WTC11 (cell line): ENCODE results near the gene VWF. TPM values are rescaled to one million over a fixed set of nuclear protein-coding genes. Genes with fewer than 3 reads are reported as not detected.

Experiments
- ATAC-seq: fragments of 200-7000 bp; cut with Tn5 transposase; 2 replicates; pipeline ENCODE4 v1.10.0; 2021; ENCODE audit warnings: mild to moderate bottlenecking, moderate library complexity
- CTCF ChIA-PET: fragments of 300-600 bp; sonication (Branson Sonifier 250); formaldehyde crosslinking; loops from one replicate; lab custom pipeline; 2021; ENCODE audit warnings: antibody characterized with exemption; lab: Charles Lee
- POLR2A ChIA-PET: fragments of 350-600 bp; sonication (Branson Sonifier 250); formaldehyde crosslinking; loops from one replicate; lab custom pipeline; 2021; ENCODE audit warnings: antibody characterized with exemption; lab: Charles Lee
- DNase-seq: peaks from one replicate; pipeline ENCODE4 v3.0.0; 2021; ENCODE audit warnings: low spot score
- H3K27ac Mint-ChIP-seq: 2 replicates; pipeline ENCODE4 v1.8.0; 2021; ENCODE audit warnings: mixed read lengths
- H3K27me3 Mint-ChIP-seq: 2 replicates; pipeline ENCODE4 v1.8.0; 2021; ENCODE audit warnings: low read depth, mild to moderate bottlenecking, moderate library complexity, mixed read lengths
- H3K36me3 Mint-ChIP-seq: 2 replicates; pipeline ENCODE4 v1.8.0; 2021; ENCODE audit warnings: mixed read lengths
- H3K4me1 Mint-ChIP-seq: 2 replicates; pipeline ENCODE4 v1.8.0; 2022; ENCODE audit warnings: mixed read lengths
- H3K4me3 Mint-ChIP-seq: 2 replicates; pipeline ENCODE4 v1.8.0; 2021; ENCODE audit warnings: mild to moderate bottlenecking, moderate library complexity, mixed read lengths
- H3K9me3 Mint-ChIP-seq: 2 replicates; pipeline ENCODE4 v1.8.0; 2021; ENCODE audit warnings: mixed read lengths
- FOXJ3 ChIP-seq: sonication (generic); formaldehyde crosslinking; IDR thresholded peaks from 2 replicates; pipeline ENCODE4 v1.9.0; 2021; ENCODE audit warnings: missing genetic modification reagents, mild to moderate bottlenecking, borderline replicate concordance
- FOXP1 ChIP-seq: sonication (generic); formaldehyde crosslinking; IDR thresholded peaks from 2 replicates; pipeline ENCODE4 v1.8.0; 2022; ENCODE audit warnings: missing genetic modification reagents, mild to moderate bottlenecking, moderate library complexity, borderline replicate concordance
- GRHL2 ChIP-seq: fragments of 250-450 bp; sonication (Bioruptor Pico); IDR thresholded peaks from 2 replicates; pipeline ENCODE4 v1.8.0; 2022; ENCODE audit warnings: mild to moderate bottlenecking, moderate library complexity; ENCODE audit not compliant: insufficient replicate concordance, severe bottlenecking
- IRF2 ChIP-seq: sonication (generic); formaldehyde crosslinking; IDR thresholded peaks from 2 replicates; pipeline ENCODE4 v1.8.0; 2022; ENCODE audit warnings: low read depth, missing genetic modification reagents, borderline replicate concordance
- JAZF1 ChIP-seq: fragments of 250-450 bp; sonication (Bioruptor Pico); IDR thresholded peaks from 2 replicates; pipeline ENCODE4 v1.9.0; 2021; ENCODE audit warnings: moderate library complexity, mild to moderate bottlenecking, inconsistent platforms
- NFYB ChIP-seq: sonication (generic); formaldehyde crosslinking; conservative IDR thresholded peaks from 2 replicates; pipeline ENCODE4 v1.8.0; 2022; ENCODE audit warnings: low read depth, missing genetic modification reagents
- SP1 ChIP-seq: sonication (generic); formaldehyde crosslinking; conservative IDR thresholded peaks from 2 replicates; pipeline ENCODE4 v1.8.1; 2022; ENCODE audit warnings: missing genetic modification reagents
- TEAD1 ChIP-seq: sonication (generic); formaldehyde crosslinking; IDR thresholded peaks from 2 replicates; pipeline ENCODE4 v1.8.0; 2022; ENCODE audit warnings: mild to moderate bottlenecking, missing genetic modification reagents
- ZBTB21 ChIP-seq: sonication (generic); formaldehyde crosslinking; IDR thresholded peaks from 2 replicates; pipeline ENCODE4 v1.8.1; 2023; ENCODE audit warnings: mild to moderate bottlenecking, missing genetic modification reagents, borderline replicate concordance
- ZNF317 ChIP-seq: sonication (generic); formaldehyde crosslinking; IDR thresholded peaks from 2 replicates; pipeline ENCODE4 v1.8.1; 2023; ENCODE audit warnings: low read depth, mild to moderate bottlenecking, moderate library complexity, missing genetic modification reagents, borderline replicate concordance
- ZNF512 ChIP-seq: sonication (generic); formaldehyde crosslinking; IDR thresholded peaks from 2 replicates; pipeline ENCODE4 v1.8.1; 2022; ENCODE audit warnings: missing genetic modification reagents, borderline replicate concordance
- total RNA-seq: library from RNA; stranded (reverse); gene quantifications from 3 replicates; pipeline ENCODE4 v1.2.3, GENCODE V29; 2021
- TF ChIP-seq, protein P1 (sequence below): sonication (generic); formaldehyde crosslinking; IDR thresholded peaks from 2 replicates; pipeline ENCODE4 v1.8.0; 2022; ENCODE audit warnings: mild to moderate bottlenecking, missing genetic modification reagents
- TF ChIP-seq, protein P2 (sequence below): sonication (generic); formaldehyde crosslinking; IDR thresholded peaks from 2 replicates; pipeline ENCODE4 v1.8.0; 2023; ENCODE audit warnings: missing genetic modification reagents, mild to moderate bottlenecking, borderline replicate concordance
- TF ChIP-seq, protein P3 (sequence below): fragments of 250-450 bp; sonication (Bioruptor Pico); IDR thresholded peaks from 2 replicates; pipeline ENCODE4 v1.8.0; 2021; ENCODE audit warnings: mild to moderate bottlenecking
- TF ChIP-seq, protein P4 (sequence below): fragments of 200-600 bp; IDR thresholded peaks from 2 replicates; pipeline ENCODE4 v1.8.0; 2022; ENCODE audit warnings: antibody characterized with exemption
- TF ChIP-seq, protein P5 (sequence below): fragments of 250-450 bp; sonication (Bioruptor Pico); IDR thresholded peaks from 2 replicates; pipeline ENCODE4 v1.9.0; 2021; ENCODE audit warnings: mild to moderate bottlenecking

Gene VWF
- total RNA-seq, 1 experiment from 2014 or later = 0.48 TPM

DNA sequence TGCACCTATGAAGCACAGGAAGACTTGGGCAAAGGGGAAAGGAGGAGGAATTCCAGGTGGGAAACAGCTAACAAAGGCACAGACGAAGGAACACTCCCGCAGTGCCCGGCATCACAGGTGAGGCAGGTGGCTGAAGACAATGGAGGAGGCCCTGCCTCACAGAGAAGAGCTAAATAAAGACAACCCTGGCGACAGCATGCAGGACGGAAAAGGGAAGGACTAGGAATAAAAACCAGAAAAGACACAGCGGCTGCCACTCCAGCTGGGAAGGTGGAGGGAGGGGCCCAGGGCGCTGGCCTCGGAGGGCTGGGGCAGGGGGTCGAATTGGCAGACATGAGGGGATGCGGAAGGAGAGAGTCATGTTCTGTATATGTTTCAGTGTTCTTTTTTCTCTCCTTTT lies 136.4 kb downstream of the VWF start:
- peak overlapping the region; percentile 91 for H3K27ac Mint-ChIP-seq

More for the DNA sequence above, 136.4 kb downstream of the VWF start:
- ChIA-PET CTCF (interaction anchor here (0.6 to 11.6 kb wide), 74 partner anchors 8 to 914 kb away, joined by 3 to 566 read pairs (median 6); partner anchors contain the start of genes ANO2 and CD9), POLR2A (interaction anchor here (0.9 to 1.7 kb wide), 3 partner anchors 50 to 69 kb away, joined by 3 to 6 read pairs (median 6); no protein-coding TSS in a partner anchor)
- Mint-ChIP-seq H3K27me3 (no peaks in the 10 kb centered on the region; the same call in 1 of the 2 replicates), H3K9me3 (no peaks in the 10 kb centered on the region), H3K4me3 (no peak overlapping the region; the same call in 1 of the 2 replicates), H3K36me3 (no peaks in the 10 kb centered on the region), H3K4me1 (peaks cover 30% of the 10 kb centered on the region)
- ATAC-seq (peak; percentile 23), DNase-seq (no peak)
- TF ChIP-seq NFYB (no peak), FOXJ3 (CRISPR knock-in tag) (no peak), ZNF512 (no peak), GRHL2 (CRISPR knock-in tag) (no peak), FOXP1 (CRISPR knock-in tag) (no peak), TEAD1 (no peak), IRF2 (CRISPR knock-in tag) (no peak), SP1 (CRISPR knock-in tag) (no peak), ZBTB21 (CRISPR knock-in tag) (no peak), ZNF317 (CRISPR knock-in tag) (no peak), JAZF1 (no peak)
- TF ChIP-seq, protein P1, sequence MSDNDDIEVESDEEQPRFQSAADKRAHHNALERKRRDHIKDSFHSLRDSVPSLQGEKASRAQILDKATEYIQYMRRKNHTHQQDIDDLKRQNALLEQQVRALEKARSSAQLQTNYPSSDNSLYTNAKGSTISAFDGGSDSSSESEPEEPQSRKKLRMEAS (CRISPR knock-in tag) = no peak
- TF ChIP-seq, protein P2, sequence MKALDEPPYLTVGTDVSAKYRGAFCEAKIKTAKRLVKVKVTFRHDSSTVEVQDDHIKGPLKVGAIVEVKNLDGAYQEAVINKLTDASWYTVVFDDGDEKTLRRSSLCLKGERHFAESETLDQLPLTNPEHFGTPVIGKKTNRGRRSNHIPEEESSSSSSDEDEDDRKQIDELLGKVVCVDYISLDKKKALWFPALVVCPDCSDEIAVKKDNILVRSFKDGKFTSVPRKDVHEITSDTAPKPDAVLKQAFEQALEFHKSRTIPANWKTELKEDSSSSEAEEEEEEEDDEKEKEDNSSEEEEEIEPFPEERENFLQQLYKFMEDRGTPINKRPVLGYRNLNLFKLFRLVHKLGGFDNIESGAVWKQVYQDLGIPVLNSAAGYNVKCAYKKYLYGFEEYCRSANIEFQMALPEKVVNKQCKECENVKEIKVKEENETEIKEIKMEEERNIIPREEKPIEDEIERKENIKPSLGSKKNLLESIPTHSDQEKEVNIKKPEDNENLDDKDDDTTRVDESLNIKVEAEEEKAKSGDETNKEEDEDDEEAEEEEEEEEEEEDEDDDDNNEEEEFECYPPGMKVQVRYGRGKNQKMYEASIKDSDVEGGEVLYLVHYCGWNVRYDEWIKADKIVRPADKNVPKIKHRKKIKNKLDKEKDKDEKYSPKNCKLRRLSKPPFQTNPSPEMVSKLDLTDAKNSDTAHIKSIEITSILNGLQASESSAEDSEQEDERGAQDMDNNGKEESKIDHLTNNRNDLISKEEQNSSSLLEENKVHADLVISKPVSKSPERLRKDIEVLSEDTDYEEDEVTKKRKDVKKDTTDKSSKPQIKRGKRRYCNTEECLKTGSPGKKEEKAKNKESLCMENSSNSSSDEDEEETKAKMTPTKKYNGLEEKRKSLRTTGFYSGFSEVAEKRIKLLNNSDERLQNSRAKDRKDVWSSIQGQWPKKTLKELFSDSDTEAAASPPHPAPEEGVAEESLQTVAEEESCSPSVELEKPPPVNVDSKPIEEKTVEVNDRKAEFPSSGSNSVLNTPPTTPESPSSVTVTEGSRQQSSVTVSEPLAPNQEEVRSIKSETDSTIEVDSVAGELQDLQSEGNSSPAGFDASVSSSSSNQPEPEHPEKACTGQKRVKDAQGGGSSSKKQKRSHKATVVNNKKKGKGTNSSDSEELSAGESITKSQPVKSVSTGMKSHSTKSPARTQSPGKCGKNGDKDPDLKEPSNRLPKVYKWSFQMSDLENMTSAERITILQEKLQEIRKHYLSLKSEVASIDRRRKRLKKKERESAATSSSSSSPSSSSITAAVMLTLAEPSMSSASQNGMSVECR = no peak
- TF ChIP-seq, protein P3, sequence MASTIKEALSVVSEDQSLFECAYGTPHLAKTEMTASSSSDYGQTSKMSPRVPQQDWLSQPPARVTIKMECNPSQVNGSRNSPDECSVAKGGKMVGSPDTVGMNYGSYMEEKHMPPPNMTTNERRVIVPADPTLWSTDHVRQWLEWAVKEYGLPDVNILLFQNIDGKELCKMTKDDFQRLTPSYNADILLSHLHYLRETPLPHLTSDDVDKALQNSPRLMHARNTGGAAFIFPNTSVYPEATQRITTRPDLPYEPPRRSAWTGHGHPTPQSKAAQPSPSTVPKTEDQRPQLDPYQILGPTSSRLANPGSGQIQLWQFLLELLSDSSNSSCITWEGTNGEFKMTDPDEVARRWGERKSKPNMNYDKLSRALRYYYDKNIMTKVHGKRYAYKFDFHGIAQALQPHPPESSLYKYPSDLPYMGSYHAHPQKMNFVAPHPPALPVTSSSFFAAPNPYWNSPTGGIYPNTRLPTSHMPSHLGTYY (CRISPR knock-in tag) = no peak
- TF ChIP-seq, protein P4, sequence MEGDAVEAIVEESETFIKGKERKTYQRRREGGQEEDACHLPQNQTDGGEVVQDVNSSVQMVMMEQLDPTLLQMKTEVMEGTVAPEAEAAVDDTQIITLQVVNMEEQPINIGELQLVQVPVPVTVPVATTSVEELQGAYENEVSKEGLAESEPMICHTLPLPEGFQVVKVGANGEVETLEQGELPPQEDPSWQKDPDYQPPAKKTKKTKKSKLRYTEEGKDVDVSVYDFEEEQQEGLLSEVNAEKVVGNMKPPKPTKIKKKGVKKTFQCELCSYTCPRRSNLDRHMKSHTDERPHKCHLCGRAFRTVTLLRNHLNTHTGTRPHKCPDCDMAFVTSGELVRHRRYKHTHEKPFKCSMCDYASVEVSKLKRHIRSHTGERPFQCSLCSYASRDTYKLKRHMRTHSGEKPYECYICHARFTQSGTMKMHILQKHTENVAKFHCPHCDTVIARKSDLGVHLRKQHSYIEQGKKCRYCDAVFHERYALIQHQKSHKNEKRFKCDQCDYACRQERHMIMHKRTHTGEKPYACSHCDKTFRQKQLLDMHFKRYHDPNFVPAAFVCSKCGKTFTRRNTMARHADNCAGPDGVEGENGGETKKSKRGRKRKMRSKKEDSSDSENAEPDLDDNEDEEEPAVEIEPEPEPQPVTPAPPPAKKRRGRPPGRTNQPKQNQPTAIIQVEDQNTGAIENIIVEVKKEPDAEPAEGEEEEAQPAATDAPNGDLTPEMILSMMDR = no peak
- TF ChIP-seq, protein P5, sequence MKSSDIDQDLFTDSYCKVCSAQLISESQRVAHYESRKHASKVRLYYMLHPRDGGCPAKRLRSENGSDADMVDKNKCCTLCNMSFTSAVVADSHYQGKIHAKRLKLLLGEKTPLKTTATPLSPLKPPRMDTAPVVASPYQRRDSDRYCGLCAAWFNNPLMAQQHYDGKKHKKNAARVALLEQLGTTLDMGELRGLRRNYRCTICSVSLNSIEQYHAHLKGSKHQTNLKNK = no peak
